Stimulated activated CD8-positive, alpha-beta memory T cell treated with anti-CD3 and anti-CD28 coated beads, Interleukin-2, amount 100 ng/mL, for 48 hours (primary cell): ENCODE results near the gene CACNA1C.

Source experiments
- DNase-seq, 2 donors: peaks; one replicate each; pipeline ENCODE4 v3.0.0-alpha.2; 2020; ENCODE audit warnings: low read depth in 2 of 2

The CACNA1C gene

DNA sequence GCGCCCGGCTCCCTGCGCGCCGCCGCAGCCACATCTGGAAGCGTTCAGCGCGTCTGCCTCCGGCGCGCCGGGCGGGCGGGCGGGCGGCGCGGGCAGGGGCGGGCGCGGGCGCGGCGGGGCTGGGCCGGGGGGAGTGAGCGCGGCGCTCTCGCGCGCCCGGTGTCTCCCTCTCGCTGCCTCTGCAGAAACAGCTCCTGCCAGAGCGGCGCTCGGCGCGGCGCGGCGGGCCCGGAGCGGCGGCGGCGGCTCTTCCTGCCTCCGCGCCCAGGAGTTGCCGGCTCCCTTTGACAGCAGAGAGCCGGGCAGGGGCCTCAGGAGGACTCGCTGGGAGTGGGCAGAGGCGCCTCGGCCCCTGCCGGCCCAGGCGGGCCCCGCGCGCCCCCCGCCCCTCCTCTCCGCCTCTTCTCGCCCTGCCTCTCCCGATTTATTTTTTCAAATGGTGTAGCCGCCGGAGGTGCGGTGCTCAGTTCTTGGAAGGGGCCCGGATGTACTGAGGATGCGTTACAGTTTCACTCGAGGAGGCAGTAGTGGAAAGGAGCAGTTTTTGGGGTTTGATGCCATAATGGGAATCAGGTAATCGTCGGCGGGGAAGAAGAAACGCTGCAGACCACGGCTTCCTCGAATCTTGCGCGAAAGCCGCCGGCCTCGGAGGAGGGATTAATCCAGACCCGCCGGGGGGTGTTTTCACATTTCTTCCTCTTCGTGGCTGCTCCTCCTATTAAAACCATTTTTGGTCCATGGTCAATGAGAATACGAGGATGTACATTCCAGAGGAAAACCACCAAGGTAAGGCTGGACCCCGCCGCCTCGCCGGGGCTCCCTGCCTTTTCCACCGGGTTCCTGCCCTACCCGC is at the start of gene CACNA1C:
CACNA1C (plus strand) TSS at position 162 of the 853 bp plus-strand sequence; CDS start at position 738, 576 bp downstream.
- no peak for DNase-seq

DNA sequence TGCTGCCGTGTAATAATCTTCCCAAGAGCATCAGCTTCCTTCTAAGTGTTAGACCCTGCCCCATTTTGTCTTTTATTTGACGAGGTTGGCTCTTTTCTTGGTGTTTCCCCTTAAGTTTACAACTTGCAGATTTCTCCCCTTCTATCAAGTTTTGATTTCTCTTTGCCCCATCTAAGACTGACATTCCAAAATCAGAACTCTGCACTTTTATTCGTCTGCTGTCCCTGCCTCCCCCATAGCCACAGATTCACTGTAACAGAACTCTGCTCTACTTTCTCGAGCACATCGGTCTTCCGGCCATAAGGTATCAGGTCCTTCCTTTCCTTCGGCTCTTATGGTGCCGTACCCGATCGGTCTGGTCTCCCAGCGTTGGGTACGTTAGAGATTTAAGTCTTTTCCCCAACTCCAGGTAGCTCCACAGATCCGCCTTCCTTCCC is 49.1 kb upstream of the CACNA1C start:
- peak in 1 of 2 donors; percentile 0 for DNase-seq

DNA sequence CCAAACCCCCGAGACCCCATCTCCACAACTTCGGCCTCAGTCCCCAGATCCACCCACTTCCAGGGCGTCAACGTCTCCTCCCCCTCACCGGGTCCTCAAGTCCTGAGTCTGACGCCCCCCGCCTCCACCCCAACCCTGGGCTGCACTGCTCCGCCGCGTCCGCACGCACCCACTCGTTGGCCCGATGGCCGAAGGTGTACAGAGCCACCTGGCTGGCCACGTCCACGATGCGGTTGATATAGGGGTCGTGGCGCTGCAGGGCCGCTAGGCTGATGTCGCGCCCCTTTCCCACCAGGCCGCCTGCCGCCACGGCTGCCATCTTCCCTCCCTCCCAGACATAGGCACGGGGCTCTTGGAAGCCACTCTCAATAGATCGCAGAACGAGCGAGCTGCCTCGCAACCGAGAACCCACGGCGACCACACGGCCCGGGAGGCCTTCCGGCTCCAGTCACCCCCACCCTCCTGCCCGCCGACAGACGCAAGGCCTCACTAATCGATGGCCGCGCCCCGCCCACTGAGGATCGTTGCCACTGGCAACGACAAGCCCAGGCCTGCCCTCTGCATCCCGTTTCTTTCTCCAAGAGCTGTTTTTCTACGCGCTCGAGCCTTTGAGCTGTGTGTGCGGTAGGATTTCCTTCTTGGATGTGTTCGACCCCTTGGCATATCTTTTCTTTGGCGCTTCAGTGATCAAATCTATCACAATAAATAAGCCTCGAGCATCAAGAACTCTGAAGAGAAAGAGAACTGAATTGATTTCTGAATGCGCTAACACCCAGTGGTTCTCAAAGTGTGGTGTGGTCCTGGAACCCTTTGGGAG is 48.5 kb upstream of the CACNA1C start, which contains the start of gene DCP1B:
DCP1B (minus strand) TSS at position 345 of the 817 bp plus-strand sequence; CDS start at position 319, 26 bp downstream.
- peak; percentile 89 to 91 for DNase-seq

DNA sequence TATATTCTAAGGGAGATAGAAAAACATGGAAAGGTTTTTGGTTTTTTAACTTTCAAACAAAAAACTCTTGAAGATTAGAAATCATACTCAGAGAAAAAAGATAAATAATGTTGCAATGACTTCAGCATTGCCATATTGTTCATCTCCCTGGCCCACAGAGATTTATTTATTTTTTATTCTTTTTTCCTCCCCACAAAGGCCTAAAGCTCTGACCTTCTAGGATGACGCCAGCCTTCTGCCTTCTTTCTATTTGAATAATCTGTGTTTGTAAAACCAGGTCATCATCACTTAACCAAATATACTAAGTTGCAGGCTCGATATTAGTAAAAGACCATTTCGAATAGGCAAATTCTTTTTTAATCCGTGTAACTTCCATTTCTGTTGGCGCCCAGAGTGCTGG is 44.1 kb upstream of the CACNA1C start:
- no peak for DNase-seq

DNA sequence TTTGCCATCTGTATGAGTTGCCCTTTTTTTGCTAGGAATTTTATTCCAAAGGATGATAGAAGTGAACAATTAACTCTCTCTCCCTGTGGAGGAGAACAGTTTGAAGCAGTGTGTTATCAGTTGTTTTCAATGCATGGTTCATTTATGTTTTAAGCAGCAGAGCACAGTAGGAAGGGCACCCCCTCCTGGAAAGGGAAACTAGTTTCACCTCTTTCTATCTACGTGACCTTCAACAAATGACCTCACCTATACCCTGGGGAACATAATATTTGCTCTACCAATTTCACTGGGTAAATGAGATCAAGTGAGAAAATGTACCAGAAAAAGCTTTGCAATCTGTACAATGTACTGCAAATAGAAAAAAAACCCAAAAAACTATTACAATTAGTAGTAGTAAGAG is 43.2 kb upstream of the CACNA1C start:
- no peak for DNase-seq

DNA sequence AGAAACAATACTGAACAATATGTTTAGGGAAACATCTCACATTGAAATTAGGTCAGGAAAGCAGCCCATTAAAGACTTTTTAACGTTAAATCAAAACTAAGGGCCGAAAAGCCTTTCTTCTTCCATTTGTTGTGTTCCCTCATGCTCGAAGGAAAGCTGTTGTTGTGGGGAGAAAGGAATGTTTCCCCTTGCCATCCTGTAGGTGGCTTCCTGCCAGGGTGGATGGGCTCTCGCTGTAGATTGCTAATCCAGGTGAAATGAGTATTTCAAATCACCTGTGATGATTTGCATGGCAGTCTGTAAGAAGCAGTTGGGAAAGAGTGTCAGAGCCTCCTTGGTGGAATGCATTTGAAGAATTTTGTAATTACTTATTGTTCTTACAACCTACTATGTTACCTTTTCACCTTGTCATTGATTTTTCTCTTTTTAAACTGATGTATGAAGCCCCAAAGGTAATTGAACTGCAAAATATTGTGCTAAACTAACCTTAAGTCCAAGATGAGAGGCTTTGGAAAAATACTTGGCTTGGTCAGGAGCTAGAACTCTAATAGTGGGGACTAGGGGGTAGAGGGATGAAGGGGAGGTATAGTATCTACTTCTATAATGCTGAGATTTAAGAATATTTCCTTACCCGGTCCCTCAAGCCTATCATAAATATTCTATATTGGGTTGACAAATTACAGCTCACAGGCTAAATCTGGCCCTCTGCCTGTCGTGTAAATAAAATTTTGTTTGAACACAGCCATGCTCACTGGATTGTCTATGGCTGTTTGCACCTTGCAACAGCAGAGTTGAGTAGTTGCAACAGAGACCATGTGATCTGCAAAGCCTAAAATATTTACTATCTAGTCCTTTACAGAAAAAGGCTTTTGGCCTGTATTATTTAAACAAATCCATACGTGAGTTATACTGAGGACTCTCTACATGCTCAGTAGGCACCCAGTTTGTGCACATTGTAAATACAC is 40.9 kb upstream of the CACNA1C start:
- no peak for DNase-seq

DNA sequence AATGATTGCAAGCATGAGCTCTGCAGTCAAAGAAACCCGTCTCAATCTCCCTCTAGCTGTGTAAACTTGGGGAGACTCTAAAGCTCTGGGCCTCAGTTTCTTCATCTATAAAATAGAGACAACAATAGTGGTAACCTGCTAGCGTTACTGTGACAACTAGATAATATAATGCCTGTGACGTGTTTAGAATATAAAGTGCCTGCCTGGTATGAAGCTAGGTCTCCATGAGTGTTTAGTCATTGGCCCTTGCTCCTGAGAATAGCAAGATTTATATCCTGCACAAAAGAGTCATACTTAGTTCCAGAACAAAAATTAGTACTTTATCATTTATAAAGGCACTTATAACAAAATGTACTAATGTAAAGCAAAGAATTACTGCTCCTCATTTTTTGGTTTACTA is 39.7 kb upstream of the CACNA1C start:
- DNase-seq: no peak

DNA sequence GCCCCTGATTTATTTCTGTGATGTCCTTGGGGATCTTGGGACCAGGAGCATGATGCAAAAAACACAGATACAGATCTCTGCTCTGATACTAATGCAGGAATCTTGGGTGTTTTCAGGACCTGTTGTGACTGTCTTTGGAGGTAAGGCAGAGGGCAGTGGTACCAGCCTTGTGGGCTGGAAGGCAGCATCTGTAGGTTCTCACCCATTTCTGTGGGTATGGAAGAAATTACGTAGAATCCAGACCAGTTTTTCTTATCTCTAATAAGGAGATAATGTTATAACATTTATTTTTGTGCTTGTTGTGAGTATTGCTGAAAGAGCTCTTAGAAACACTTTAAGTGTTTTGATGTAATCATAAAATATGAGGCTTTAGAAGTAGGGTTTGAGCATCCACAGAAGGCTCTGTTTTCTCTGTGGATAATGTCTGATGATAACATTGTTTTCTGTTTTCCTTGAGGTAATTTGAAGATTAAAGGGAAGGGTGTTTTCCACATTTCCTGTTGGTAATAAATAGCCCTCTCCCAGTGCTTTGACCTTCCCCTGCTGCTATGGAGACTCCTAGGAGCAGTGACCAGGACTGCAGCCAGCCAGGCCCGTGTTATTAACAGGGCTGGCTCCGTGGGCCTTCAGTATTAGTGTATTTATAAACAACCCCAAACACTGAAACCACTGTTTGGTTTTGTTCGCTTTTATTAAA is 39.1 kb upstream of the CACNA1C start:
- DNase-seq: no peak

DNA sequence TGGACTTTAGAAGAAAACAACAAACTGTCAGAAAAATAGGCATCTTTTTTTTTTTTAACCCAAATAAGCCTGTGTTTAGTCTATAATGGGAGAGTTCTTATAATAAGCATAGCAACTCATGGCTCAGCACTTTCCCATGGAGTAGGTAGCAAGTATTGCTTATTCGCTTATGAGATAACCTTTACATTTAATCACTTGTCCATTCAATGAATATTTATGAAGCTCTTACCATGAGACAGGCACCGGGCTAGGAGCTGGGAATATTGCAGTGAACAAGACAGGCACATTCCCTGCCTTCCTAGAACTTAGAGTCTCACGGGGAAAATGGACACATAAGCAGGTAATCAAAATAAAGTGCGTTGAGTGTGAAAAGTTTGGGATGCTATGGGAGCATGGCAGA is 38.6 kb upstream of the CACNA1C start:
- no peak for DNase-seq

DNA sequence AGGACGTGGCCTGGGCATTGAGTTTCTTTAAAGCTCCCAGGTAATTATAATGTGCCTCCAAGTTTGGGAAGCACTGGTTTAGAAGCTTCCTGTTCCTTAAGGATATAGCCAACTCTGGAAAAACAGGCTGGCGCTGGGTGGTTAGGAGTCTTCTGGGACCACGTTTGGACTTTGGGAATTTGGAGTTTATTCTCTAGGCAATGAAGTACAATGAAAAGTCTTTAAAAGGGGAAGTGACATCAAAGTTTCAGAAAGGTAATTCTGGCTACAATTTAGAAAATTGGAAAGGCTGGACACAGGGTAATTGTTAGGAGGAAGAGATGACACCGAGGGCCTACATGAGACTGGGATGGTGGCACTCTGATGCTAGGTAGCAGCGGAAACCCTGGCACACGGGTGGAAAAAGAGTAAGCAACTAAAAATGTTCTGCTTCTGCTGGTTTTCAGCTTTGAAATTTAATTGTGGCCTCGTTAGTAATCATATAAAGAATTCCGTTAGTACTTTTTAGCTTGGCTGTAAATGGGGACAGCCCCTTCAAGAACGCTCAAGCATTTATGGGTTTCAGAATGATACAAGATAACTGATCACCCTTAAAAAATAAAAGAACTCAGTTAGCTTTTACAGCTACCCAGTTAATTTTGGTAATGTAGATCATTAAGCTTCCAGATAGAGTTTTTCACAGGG is 35.8 kb upstream of the CACNA1C start:
- DNase-seq: no peak

DNA sequence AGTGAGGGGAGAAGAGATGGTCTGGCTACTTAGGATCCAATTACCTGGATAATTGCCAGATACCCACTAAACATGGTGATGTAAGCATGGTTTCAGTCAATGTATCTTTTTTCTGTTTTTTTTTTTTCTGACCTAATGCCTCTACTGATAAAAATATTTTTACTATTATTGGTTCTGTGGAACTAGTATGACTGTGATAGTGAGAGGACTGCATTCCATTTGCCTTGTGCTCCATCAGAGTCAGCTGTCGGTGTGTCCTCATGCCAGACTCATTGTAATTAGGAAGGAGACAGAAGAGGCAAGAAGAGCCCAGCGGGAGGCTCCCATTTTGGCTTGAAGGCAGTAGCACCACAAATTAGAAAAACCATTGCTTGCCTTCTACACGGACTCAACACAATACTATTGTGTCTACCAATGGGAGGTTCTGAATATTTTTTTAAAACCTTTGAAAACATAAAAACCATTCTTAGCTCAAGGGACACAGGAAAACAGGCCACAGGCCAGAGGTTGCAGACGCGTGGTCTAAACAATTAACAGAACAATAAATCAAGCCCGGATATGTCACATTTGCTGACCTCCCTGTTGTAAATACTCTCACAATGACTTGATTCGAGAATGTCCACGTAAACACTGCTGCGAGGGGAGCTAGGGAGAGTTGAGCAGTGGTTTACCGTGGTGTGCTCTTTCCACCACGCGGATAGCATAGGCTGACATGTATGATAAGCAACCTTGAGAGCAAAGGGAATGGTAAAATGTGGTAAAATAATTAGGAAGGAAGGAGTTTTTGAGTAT is 35.0 kb upstream of the CACNA1C start:
- no peak for DNase-seq

DNA sequence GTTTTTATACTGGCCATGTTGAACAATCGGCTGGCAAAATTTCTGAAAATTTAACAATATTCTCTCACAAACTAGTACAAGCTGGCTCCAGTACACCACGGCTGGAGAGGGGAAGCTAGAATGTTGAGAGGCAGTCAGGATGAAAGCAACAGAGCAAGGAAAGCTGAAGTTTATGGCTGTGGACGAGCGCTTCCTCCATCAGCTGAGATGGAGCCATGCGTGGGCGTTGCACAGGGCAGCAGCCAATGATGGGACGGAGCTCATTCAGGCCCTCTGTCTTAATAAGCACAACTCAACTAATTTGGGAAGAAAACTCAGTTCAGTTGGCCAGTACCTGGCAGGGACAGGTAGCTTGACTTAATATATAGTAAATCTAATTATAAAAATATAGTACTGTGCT is 34.4 kb upstream of the CACNA1C start:
- no peak for DNase-seq

DNA sequence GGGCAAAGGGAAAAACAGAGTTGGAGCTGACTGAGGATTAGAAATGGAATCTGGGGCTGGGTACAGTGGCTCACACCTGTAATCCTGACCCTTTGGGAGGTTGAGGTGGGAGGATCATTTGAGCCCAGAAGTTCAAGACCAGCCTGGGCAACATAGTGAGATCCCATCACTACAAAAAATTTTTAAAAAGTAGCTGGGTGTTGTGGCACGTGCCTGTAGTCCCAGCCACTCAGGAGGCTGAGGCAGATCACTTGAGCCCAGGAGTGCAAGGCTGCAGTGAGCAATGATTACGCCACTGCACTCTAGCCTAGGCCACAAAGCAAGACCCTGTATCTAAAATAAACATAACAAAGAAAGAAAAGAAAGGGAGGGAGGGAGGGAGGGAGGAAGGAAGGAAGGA is 33.7 kb upstream of the CACNA1C start:
- DNase-seq: no peak

DNA sequence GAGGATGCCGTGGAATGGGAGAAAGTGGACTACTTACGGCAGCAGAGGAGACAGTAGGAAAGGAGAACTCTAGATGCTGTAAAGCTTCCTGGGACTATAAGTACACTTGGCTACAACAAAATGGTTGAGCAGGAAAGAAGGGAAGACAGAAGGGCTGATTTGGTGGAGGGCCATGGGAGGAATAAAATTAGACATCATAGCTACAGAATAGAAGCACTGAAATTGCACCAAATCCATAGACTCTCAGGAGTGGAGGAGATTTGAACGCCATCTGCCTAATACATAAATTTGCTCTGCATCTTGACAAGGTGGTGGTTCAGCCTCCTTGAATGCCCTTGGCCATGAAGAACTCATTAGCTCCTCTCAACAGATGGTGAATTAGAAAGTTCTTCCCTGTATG is 32.3 kb upstream of the CACNA1C start:
- DNase-seq: no peak

DNA sequence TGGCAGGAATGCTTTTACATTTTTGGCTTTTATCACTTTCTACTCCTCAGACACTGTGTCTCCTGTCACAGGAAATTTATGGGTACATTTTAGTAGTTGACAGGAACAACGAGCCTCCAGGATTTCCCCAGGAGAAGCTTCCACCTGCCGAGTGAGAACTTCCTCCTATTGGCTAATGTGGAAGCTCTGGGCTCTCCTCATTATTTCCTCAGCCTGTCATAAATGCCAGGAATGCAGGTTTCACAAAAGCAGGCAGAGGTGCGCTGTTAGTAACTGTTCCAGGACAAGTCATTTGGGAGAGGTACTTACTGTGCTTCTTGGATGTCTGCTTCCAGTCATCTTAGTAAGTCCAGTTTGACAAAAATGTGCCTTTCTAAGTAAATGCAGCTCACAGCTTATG is 29.4 kb upstream of the CACNA1C start:
- no peak for DNase-seq

DNA sequence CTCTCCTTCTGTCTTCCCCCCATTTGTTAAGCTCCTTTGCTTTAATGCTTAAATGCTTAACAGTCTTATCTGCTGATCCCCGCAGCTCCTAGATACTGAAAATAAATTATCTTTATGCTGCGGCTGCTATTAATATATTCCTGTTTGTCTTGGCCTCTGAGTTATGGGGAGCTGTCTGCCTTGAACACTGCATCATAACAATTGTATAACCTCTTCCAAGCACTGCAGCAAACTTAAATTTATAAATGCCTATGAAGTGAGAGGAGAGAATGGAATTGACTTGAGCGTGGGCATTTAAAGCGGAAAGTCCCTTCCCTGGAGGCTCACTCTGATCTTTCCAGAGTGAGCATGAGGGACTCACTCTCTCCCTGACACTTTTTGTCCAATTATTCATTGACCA is 25.4 kb upstream of the CACNA1C start:
- no peak for DNase-seq

DNA sequence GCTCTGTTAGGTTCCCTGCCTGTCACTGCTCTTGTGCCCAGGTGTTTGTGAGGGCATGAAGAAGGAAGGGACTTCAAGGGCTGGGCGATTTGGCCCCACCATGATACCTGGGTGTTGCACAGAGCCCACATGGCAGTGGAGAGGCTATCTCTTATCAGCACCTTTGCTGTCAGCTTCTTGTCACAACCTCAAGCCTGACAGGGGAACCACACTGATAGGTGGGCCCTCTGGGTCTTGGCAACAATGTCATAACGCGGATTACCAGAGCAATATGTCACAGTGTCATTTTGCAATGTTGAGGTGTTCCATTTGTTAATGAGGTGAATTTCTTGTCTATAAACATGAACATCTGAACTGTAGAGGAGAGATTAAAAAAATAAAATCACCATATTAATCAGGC is 22.9 kb upstream of the CACNA1C start:
- DNase-seq: no peak

DNA sequence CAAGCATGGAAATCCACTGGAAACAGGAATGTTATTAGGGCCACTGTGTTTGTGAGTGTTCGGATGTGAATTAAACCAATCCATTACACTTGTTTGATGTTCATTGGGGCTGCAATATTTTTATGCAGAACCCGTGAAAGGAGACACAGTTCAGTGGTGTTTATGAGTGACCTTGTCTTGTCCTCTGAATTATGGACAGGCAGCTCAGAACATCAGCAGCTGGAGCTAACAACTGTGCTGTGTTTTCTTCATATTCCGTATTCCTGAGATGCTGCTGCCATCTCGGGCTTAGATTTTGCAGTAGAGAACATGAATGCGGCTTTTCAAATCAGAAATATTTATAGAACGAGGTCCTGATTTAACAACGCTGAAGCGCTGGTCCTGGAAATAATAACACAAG is 20.3 kb upstream of the CACNA1C start:
- DNase-seq: no peak

DNA sequence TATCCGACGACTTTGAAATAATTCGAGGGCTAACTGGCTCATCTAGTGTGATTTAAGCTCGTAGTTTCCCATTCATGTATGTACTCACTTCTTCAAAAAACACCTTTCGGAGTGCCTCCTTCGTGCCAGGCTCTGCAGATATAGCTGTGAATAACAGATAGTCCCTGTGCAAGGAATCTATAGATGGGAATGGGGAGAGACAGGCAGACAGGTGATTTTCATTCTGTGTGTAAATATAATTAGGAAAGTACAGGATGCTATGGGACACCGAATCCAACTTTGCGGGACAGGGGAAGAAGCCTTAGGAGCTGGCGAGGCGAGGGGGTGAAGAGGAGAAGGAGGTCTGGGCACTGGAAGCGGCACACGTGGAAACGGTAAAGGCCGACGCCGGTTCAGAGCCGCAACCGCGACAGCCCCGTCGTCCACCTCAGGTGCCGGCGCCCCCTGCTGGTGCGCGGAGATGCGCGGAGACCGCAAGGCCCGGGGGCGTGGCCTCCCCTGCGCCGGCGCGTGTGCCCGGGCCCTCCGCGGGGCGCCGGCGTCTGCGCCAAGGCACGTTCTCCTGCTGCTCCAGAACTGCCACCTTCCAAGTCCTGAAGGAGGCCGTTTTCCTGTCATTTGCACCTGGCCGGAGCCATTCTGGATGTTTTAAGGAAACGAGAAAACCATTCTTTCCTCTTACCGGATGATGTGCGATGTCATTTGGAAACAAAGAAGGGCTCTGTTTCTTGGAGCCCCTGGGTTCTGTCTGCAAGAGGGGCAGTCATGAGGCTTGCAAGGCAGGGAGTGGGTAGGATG is 18.0 kb upstream of the CACNA1C start:
- DNase-seq: peak; percentile 82 to 90
